ENCODE results near the gene DDA1.

DDA1 gene

GRCh38 chr19:17306285-17306714, 3.1 kb upstream of the DDA1 start:
- no peak for DNase-seq
- in situ Hi-C loops (cut with MboI; ENCODE audit: low pct_unique_long_range_greater_than_20kb, low sequenced_read_pairs): no loop called here

- DNase-seq: no peak
- in situ Hi-C loops (cut with MboI; ENCODE audit: low pct_unique_long_range_greater_than_20kb, low sequenced_read_pairs): no loop called here
Observed at GRCh38 chr19:17307876-17308377, 1.4 kb upstream of the DDA1 start.

- DNase-seq: no peak
- in situ Hi-C loops (cut with MboI; ENCODE audit: low pct_unique_long_range_greater_than_20kb, low sequenced_read_pairs): no loop called here
Observed at GRCh38 chr19:17309965-17310461, 650 bp downstream of the DDA1 start.

GRCh38 chr19:17311455-17312188, 2.3 kb downstream of the DDA1 start:
- in situ Hi-C loops (cut with MboI; ENCODE audit: low pct_unique_long_range_greater_than_20kb, low sequenced_read_pairs): no loop called here

GRCh38 chr19:17312189-17313113, 3.1 kb downstream of the DDA1 start:
- no peak for DNase-seq
- in situ Hi-C loops (cut with MboI; ENCODE audit: low pct_unique_long_range_greater_than_20kb, low sequenced_read_pairs): no loop called here

More at GRCh38 chr19:17311455-17312188, 2.3 kb downstream of the DDA1 start:
- no peak for DNase-seq

GRCh38 chr19:17314007-17314593, 4.7 kb downstream of the DDA1 start:
- in situ Hi-C loops (cut with MboI; ENCODE audit: low pct_unique_long_range_greater_than_20kb, low sequenced_read_pairs): no loop called here

GRCh38 chr19:17318966-17319365, 9.6 kb downstream of the DDA1 start:
- DNase-seq: no peak
- in situ Hi-C loops (cut with MboI; ENCODE audit: low pct_unique_long_range_greater_than_20kb, low sequenced_read_pairs): no loop called here

More at GRCh38 chr19:17314007-17314593, 4.7 kb downstream of the DDA1 start:
- no peak for DNase-seq

GRCh38 chr19:17319473-17320238, 10.3 kb downstream of the DDA1 start:
- no peak for DNase-seq
- in situ Hi-C loops (cut with MboI; ENCODE audit: low pct_unique_long_range_greater_than_20kb, low sequenced_read_pairs): no loop called here

- no peak for DNase-seq
- in situ Hi-C loops (cut with MboI; ENCODE audit: low pct_unique_long_range_greater_than_20kb, low sequenced_read_pairs): no loop called here
Observed at GRCh38 chr19:17320435-17320834, 11.1 kb downstream of the DDA1 start.

GRCh38 chr19:17321655-17322489, 12.5 kb downstream of the DDA1 start:
- DNase-seq: no peak
- in situ Hi-C loops (cut with MboI; ENCODE audit: low pct_unique_long_range_greater_than_20kb, low sequenced_read_pairs): no loop called here

- no peak for DNase-seq
- in situ Hi-C loops (cut with MboI; ENCODE audit: low pct_unique_long_range_greater_than_20kb, low sequenced_read_pairs): no loop called here
Observed at GRCh38 chr19:17322854-17323253, 13.5 kb downstream of the DDA1 start.

- in situ Hi-C loops (cut with MboI; ENCODE audit: low pct_unique_long_range_greater_than_20kb, low sequenced_read_pairs): no loop called here
- no peak for DNase-seq
Observed at GRCh38 chr19:17323300-17323963, 14.1 kb downstream of the DDA1 start.

- no peak for DNase-seq
- in situ Hi-C loops (cut with MboI; ENCODE audit: low pct_unique_long_range_greater_than_20kb, low sequenced_read_pairs): no loop called here
Observed at GRCh38 chr19:17323964-17324332, 14.6 kb downstream of the DDA1 start.

GRCh38 chr19:17324357-17325114, 15.2 kb downstream of the DDA1 start:
- no peak for DNase-seq
- in situ Hi-C loops (cut with MboI; ENCODE audit: low pct_unique_long_range_greater_than_20kb, low sequenced_read_pairs): no loop called here

GRCh38 chr19:17325133-17325532, 15.8 kb downstream of the DDA1 start:
- in situ Hi-C loops (cut with MboI; ENCODE audit: low pct_unique_long_range_greater_than_20kb, low sequenced_read_pairs): no loop called here
- no peak for DNase-seq

- in situ Hi-C loops (cut with MboI; ENCODE audit: low pct_unique_long_range_greater_than_20kb, low sequenced_read_pairs): no loop called here
Observed at GRCh38 chr19:17325881-17326594, 16.7 kb downstream of the DDA1 start.

More at GRCh38 chr19:17325881-17326594, 16.7 kb downstream of the DDA1 start:
- no peak for DNase-seq
